Activated CD4-positive, alpha-beta T cell treated with anti-CD3 and anti-CD28 coated beads for 1 hour (primary cell): ENCODE measurements around the gene TEDC2.
A peak's percentile ranks its signal among the peaks of the same experiment; 100 is the strongest.
"Not testable (repeated sequence)": the region's sequence is repeated elsewhere in the genome, so short reads cannot be mapped to it uniquely, and the experiment has no call there.

Experiments used
- DNase-seq: peaks from one replicate; pipeline ENCODE4 v3.0.0-alpha.2; 2020

TEDC2 gene, protein sequence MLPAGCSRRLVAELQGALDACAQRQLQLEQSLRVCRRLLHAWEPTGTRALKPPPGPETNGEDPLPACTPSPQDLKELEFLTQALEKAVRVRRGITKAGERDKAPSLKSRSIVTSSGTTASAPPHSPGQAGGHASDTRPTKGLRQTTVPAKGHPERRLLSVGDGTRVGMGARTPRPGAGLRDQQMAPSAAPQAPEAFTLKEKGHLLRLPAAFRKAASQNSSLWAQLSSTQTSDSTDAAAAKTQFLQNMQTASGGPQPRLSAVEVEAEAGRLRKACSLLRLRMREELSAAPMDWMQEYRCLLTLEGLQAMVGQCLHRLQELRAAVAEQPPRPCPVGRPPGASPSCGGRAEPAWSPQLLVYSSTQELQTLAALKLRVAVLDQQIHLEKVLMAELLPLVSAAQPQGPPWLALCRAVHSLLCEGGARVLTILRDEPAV

DNA sequence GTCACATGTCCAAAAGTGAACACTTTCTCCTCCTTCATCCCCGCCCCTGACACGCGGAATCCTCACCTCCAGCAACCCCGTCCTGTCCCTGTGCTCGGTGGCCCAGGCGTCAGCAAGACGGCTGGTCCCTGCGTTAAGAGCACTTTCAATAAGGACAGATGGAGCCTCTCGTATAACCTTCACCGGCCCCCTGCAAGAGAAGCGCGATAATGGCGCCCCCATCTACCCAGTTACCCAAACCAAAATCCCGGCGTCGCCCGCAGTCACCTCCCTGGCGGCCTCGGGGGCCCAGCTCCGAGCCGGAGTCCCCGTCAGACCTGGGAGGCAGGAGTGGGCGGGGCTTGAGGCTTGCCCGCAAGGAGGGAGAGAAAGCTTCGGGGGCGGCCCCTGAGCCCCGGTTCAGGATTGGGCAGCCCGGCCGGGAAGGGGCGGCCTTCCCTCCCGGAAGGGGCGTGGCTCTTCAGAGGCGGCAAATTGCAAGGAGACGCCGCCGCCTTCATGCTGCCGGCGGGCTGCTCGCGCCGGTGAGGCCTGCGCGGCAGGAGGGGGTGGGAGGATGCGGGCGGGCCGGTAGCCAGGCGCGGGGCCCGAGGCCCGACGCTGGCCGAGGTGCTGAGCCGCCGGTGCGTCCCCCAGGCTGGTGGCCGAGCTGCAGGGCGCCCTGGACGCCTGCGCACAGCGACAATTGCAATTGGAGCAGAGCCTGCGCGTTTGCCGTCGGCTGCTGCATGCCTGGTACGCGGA lies at the start of gene TEDC2:
Gene TEDC2, plus strand, starts transcription at position 463 of the 744 bp plus-strand sequence. Its CDS starts 36 bp downstream, at position 499.
- peak; percentile 94 for DNase-seq

DNA sequence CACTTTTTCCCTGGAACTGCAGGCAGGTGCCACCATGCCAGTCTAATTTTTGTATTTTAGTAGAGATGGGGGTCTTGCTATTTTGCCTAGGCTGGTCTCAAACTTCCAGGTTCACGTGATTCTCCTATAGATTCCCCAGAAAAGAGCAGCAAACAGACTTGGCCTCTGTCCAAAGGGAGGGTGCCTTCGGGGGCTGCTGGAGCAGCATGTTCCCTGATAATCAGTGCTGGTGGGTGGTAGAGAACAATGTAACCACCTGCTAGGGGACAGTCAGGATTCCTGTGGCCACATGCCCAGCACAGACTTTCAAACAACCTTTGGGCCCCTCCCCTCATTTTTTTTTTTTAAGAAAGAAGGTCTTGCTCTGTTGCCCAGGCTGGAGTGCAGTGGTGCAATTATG lies 44.8 kb upstream of the TEDC2 start:
- no peak for DNase-seq

DNA sequence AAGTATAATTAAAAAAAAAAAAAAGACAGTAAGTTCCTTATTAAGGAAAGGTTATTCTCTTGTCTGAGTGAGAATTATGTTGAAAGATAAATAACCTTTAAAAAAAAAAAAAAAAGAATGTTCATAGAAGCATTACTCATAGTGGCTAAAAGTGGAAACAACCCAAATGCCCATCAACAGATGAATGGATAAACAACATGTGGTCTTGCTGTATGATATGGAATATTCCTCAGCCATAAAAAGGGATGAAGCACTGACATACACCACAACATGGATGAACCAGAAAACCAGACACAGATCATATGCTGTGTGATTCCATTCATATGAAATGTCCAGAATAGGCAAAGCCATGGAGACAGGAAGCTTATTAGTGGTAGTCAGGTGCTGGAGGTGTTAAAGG lies 39.9 kb upstream of the TEDC2 start:
- no peak for DNase-seq

DNA sequence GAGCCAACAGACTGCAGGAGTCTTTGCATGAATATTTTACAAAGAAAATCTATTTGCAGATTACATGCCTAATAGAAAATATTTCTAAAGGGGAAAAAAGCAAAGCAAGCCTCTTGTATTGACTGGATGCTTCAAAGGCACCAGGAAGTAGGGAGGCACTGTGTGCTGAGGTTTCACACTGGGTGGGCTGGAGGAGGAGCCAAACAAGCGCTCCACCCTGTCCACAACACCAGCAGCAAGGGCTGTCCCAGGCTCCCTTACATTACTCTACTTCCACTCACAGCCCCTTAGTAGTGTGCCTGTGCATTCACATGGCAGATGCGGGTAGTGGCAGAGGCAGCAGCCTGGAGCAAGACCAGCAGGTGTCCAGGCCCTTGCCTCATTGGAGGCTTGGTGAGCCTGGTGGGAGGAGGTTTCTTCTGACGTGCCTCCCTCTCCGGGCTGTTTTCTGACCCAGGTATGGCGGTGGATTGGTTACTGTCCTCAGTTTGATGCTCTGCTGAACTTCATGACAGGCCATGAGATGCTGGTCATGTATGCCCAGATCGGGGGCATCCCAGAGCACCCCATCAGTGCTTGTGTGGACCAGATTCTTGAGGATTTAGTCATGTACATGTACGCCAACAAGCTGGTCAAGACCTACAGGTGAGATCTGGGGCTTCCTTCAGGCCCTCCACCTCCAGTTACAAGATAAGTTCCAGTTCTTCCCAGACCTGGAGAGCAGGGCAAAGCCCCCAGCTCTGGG lies 37.6 kb upstream of the TEDC2 start:
- no peak for DNase-seq

DNA sequence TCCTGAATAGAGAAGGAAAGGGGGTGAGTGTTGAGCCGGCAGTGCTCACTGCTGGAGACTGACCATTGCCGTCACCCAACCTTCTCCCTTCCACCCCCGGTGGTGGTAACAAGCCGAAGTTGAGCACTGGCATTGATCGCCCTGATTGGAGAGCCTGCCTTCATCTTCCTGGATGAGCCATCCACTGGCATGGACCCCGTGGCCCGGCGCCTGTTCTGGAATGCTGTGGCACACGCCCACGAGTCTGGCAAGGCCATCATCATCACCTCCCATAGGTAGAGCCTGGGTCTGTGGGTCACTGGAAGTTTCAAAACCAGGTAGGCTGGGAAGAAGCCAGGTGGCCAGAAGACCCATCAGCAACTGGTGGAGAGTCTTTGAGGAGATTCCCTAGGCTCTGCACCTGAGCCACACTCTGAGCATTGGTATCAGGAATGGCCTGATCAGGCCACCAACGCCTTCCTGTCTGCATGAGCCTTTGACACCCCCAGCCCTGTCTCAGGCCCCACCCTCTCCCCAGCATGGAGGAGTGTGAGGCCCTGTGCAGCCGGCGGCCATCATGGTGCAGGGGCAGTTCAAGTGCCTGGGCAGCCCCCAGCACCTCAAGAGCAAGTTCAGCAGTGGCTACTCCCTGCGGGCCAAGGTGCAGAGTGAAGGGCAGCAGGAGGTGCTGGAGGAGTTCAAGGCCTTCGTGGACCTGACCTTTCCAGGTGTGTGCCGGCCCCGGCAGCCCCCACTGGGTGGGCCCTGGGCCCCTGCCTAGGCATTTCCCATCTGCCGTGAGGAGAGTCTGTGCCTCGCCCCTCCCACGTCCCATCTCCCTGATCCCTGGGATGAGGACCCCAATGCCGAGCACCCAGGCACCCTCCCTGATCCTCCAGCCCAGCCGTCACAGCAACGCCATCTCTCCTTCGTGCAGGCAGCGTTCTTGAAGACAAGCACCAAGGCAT lies 35.6 kb upstream of the TEDC2 start:
- DNase-seq, result no peak

DNA sequence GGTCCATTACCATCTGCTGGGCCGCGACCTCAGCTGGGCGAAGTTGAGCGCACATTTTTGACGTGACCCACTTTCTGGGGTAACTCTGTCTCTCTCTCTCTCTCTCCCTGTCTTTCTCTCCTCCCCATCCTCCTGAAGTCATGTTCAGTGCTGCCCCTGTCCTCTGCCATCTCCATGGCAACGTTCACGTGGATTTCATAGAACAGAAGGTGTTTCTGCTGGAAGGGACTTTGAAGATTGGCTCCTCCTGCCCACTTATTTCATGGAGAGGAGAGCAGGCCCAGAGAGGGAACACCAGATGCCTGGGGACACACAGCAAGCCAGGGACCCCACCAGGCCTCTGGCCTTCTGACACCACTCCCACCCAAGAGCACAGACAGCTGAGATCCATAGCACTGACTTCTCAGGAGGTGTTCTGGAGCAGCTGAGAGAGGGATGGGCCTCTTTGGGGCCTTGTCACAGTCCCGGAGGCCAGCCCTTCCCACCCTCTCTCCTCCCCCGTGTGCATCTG lies 34.8 kb upstream of the TEDC2 start:
- no peak for DNase-seq

DNA sequence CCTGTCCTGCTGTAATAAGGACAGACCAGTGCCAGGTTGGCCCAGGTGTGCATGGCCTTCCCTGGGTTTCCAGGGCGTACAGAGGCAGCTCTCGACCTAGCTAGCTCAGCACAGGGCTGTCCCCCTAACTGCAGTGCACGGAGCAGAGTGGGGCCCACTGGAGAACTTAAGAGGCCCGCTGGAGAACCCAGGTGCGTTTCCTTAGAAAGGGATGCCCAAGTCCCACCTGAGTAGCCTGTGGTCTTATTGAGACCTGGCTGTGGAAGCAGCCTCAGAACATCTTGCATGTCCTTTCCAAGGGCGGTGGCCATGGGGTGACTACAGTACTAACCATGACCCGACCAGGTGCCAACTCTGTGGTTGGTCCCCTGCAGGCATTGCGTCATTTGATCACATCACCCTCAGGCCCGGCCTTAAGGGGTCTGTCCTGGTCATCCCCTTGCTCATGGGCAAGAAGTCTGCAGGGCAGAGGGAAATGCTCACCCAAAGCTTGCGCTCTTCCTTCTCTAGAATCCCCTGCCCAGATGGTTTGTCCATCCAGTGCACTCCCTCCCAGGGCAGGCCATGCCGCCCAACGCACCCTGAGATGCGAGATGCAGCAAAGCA lies 34.0 kb upstream of the TEDC2 start:
- no peak for DNase-seq

DNA sequence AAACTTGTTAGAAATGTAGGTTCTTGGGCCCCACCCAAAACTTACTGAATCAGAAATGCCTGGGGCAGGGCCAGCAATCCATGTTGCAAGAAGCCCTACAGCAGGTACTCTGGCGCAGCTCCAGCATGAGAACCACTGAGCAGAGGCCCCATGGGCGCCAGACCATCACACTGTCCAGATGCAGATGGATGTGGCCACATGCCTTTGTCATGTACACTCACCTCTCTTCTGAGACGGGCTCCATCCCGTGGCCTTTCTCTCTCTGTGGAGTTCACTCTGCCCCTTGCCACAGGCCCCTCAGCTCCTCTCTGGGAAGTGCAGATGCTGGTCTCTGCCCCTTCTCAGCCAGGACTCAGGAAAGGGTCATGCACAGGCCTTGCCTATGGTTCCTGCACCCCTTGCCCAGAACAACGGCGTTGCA lies 33.0 kb upstream of the TEDC2 start:
- no peak for DNase-seq

DNA sequence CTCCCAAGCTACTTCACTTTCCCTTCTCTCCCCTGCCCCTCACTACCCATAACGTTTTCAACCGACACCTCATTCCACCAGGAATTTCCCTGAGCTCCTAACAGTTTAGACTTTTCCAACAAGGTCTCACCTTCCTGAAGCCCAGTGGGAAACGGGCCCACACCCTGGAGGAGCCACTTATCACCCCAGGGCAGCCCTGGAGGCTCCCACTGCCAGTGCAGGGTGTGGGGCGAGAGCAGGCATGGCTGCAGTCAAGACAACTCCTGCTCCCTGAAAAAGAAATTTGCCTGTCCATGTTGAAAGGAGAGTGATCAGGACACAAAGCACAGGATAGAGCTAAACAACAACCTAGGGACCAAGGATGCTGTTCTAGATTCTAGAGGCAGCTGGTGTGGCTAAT lies 32.4 kb upstream of the TEDC2 start:
- DNase-seq, result no peak

DNA sequence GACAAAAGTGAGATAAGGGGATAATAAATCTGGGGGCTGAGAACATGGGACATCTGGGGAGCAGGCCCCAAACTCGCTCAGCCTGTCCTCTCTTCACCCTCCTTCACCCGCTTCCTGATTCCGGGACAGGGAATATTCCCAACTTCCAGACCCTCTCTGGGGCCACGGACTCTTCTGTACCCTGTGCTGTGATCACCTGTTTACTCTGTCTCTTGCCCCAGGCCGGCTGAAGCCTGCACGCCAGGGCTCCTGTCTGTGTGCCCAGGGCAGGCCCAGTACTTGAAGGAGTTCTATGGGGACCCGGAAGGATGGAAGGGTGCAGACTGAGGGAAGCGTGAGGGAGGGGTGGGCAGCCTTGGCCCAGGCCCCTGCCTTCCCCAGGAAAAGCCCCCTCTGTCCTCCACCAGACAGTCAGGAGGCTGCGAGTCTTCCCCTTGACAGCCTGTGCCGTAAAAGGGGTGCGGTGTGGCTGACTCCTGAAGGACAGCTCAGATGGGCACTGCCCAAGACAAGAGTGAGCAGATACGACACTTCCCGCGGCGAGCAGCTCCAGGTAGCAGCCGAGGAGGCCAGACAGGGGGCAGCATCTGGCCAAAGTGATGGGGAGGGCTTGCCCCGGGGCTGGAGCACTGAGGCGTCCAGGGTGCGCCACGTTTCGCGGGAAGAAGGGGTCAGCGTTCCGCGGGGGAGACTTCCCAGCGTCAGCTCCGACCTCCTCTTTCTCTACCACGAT lies 31.7 kb upstream of the TEDC2 start:
- peak; percentile 11 for DNase-seq

DNA sequence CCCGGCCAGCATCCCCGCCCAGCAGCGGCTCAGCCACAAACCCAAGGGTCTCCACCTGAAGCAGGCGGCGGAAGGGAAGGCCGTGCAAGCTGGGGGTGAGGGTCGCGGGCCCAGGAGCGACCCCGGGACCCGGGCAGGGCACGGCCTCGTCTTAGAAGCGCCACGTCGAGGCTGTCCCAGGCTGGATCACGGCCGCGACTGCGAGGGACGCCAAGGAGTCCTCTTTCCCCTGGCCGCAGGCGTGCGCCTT lies 31.2 kb upstream of the TEDC2 start:
- no peak for DNase-seq

DNA sequence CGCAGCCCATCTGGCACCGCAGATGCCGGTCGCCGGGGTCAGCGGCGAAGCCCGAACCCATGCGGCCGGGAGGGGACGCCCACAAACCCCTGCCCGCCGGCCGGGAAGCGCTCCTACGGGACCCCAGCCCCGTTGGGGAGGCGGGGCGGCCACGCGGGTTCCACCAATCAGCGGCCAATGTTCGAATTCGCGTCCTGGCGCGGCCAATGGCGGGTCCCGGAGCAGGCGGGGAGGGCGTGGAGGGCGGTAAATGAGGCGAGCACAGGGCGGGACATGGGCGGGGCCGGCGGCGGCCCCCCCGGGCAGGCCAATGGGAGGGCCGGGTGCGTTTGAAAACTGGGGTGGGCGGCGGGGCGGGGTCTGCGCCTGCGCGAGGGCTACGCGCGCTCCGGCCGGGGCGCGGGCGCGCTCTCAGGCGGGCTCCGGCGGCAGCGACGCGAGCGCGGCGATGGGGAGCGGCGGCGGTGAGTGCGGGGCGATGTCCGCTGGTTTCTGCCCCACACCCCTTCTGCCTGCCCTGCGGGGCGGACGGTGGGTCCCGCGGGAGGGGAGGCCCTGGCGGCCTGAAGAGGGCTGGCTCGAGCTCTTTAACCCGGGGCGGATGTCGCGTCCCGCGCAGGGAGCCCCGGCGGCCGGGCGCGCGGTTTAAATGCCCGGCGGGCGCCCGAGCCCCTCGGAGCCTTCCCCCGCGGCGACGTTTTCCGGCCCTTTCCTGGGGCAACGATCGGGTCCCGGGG lies 30.7 kb upstream of the TEDC2 start, which contains the start of gene CCNF:
Gene CCNF, plus strand, starts transcription at position 414 of the 737 bp plus-strand sequence. Its CDS starts 35 bp downstream, at position 449.
- peak; percentile 97 for DNase-seq

DNA sequence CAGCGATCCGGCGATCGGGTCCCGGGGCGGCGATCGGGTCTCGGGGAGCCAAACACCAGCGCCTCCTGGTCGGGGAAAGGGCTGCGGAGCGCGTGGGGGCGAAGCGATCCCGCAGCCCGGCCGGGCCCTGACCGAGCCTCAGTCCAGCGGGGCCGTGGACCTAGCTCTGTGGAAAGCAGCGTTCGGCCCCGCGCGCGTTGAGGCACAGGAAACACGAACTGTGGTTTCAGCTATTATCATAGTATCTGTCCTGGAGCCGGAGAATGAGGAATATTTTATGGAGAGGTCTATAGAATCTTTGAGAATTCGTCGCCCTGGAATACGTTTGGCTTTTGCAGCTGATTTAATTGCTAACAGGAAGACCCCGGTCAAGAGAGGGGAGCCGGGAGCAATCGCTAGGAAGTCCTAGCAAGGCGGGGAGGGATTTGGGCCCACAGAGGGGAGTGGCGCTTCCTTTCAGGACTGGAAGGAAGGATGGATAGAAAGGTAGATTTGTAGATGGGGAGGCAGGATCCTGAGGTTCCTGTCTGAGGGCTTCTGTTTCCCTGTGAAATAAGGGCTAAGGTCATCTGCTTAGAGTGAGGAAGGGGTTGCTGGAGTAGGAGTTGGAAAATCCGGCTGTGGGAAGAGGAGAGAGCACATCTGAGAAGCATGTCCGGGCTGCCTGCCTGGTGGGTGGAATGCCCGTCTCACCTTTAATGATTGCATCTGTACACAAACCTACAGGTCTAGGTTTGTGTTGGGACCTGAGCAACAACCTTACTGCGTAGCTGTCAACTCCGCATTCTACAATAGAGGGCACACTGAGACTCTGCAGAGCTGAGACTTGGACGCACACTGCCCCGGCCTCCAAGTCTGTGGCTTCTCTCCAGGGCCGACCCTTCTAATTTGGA lies 29.9 kb upstream of the TEDC2 start:
- DNase-seq, result no peak

DNA sequence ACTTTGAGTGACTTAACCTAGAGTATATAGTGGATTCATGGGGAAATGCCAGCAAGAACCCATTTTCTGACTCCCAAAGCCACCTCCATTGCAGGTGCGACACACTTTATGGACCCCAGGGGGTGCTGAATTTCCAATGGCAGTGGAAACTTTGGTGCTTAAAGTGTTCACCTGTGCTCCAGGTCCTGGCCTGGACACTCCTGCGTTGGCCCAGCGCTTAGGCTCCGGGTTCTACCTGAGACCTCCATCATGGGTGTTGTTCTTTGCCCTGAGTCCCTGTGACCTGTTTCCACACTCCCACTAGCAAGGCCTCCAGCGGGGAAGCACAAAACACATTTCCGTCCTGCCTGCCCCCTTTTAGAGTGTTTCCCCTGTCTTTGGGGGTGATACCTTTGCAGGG lies 27.6 kb upstream of the TEDC2 start:
- DNase-seq, result no peak

DNA sequence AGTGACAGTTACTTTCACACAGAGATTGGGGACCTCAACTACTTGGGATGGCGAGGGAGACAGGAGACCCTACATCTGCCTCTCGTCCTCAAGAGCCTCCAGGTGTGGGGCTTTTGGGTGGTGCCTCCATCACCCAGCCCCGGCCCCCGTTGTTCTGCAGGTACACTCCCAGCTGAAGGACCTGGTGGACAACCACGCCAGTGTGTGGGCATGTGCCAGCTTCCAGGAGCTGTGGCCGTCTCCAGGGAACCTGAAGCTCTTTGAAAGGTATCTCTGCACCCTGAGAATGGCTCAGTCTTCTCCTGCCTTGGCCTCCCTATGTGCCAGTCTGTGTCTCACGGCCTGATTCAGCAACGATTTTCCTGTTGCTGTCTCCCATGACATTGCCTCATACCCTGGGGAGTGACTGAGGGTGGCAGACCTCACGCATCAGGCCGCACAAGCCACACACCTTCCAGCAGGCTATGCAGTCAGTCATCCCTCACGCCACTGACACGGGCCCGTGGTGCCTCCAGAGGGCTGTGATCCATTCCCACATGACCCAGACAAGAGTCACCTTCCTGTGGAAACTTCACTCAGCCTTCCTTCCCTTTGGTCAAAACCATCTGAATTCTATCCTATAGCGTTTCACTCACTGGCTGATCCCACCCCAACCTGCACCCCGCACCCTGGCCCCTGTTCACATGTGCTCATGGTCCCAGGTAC lies 27.0 kb upstream of the TEDC2 start:
- DNase-seq, result no peak

DNA sequence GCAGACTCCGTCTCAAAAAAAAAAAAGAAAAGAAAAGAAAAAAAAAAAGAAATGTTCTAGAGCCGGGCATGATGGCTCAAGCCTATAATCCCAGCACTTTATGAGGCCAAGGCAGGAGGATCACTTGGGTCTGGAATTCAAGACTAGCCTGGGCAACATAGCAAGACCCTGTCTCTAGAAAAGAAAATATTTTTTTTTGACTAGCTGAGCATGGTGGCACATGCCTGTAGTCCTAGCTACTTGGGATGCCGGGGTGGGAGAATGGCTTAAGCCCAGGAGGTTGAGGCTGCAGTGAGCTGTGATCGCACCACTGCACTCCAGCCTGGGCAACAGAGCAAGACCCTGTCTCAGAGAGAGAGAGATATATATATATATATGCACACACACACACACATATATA lies 24.7 kb upstream of the TEDC2 start:
- not testable (repeated sequence) for DNase-seq

DNA sequence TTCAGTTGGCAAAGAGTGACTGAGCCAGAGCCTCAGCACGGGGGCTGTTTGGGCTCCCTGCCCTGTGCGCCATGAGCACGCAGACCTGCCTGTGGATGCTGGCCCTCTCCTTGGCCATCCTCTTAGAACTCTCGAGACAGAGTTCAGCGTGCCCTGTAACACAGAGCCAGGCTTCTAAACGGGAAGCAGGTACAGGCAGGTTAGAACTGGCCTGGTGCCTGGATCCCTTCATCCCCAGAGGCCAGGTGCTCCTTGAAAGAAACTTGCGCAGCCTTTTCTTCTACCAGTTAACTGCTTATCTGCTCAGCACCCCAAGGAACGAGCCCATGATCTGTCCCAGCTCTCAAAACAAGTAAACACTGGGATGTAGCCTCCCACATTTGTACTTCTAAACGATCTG lies 23.8 kb upstream of the TEDC2 start:
- no peak for DNase-seq

DNA sequence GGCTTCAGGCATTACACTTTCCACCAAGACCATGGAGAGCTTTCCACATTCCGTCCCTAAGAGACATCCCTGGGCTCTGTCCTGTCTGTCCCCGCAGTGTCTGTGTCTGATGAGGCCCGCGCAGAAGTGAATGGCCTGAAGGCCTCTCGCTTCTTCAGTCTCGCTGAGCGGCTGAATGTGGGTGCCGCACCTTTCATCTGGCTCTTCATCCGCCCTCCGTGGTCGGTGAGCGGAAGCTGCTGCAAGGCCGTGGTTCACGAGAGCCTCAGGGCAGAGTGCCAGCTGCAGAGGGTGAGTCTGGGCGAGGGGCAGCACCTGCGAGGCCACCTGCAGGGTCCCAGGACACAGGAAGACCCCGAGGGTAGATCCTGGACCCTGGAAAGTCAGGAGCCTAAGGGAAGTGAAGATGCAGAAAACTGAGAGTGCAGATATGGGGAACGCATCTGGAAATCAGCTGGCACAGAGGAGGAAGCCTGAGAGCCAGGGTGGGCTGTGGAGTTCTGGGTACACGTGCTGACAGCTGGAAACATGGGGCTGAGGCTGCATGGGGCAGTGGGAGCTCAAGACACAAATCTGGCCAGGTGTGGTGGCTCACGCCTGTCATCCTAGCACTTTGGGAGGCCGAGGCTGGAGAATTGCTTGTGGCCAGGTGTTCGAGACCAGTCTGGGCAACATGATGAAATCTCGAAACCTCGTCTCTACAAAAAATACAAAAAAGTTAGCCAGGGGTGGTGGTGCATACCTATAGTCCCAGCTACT lies 22.7 kb upstream of the TEDC2 start:
- no peak for DNase-seq
